Neuronal stem cell (in vitro differentiated cells): ENCODE results near the gene FEM1B.
A peak's percentile ranks its signal among the peaks of the same experiment; 100 is the strongest.

Experiments
- DNase-seq: peaks from one replicate; pipeline ENCODE4 v3.0.0-alpha.2; 2013; ENCODE audit warnings: low spot score
- H2AFZ ChIP-seq: one replicate; pipeline ENCODE4 v1.6.1; 2013; ENCODE audit warnings: mild to moderate bottlenecking, low read length, inconsistent platforms
- H2AK5ac ChIP-seq: 2 replicates; pipeline ENCODE4 v1.6.1; 2013; ENCODE audit warnings: low read depth, mild to moderate bottlenecking, inconsistent platforms, low read length, moderate library complexity, mixed read lengths
- H2BK120ac ChIP-seq: 2 replicates; pipeline ENCODE4 v1.6.1; 2013; ENCODE audit warnings: low read depth, mild to moderate bottlenecking, inconsistent platforms, low read length, moderate library complexity, mixed read lengths
- H2BK12ac ChIP-seq: one replicate; pipeline ENCODE4 v1.6.1; 2013; ENCODE audit warnings: low read length, inconsistent platforms
- H2BK15ac ChIP-seq: 2 replicates; pipeline ENCODE4 v1.6.1; 2013; ENCODE audit warnings: mild to moderate bottlenecking, low read length, inconsistent platforms, mixed read lengths
- H2BK5ac ChIP-seq: one replicate; pipeline ENCODE4 v1.6.1; 2013; ENCODE audit warnings: inconsistent platforms, mild to moderate bottlenecking, low read length, moderate library complexity
- H3K14ac ChIP-seq: one replicate; pipeline ENCODE4 v1.6.1; 2013; ENCODE audit warnings: low read length, inconsistent platforms
- H3K18ac ChIP-seq: 2 replicates; pipeline ENCODE4 v1.6.1; 2013; ENCODE audit warnings: low read length, inconsistent platforms
- H3K23ac ChIP-seq: 2 replicates; pipeline ENCODE4 v1.6.1; 2013; ENCODE audit warnings: low read depth, mild to moderate bottlenecking, mixed read lengths, low read length, inconsistent platforms; ENCODE audit not compliant: poor library complexity
- H3K27ac ChIP-seq: replicated peaks from 3 replicates; pipeline ENCODE4 v1.5.1; 2013; ENCODE audit warnings: low read length, inconsistent platforms
- H3K27me3 ChIP-seq, 3 experiments: 2 replicates each; pipeline ENCODE4 v1.6.1; 2013; ENCODE audit warnings: low read length in 3 of 3, mild to moderate bottlenecking in 2 of 3, inconsistent platforms in 1 of 3, low read depth in 1 of 3, mixed read lengths in 1 of 3, moderate library complexity in 1 of 3; ENCODE audit not compliant: control insufficient read depth in 3 of 3, insufficient read depth in 3 of 3
- H3K36me3 ChIP-seq, 2 donors: replicated peaks in 1 of 2; 2 replicates each; pipeline ENCODE4 v1.6.1; 2013; ENCODE audit warnings: low read length in 2 of 2; ENCODE audit not compliant: control insufficient read depth in 2 of 2, insufficient read depth in 2 of 2
- H3K4ac ChIP-seq: 2 replicates; pipeline ENCODE4 v1.6.1; 2013; ENCODE audit warnings: inconsistent platforms, mild to moderate bottlenecking, low read length, moderate library complexity
- H3K4me1 ChIP-seq, 2 donors: 1 replicate in 1 of 2; 2 replicates in 1 of 2; pipeline ENCODE4 v1.6.1; 2013; ENCODE audit warnings: low read length in 2 of 2, low read depth in 1 of 2; ENCODE audit not compliant: control insufficient read depth in 2 of 2, insufficient read depth in 1 of 2
- H3K4me2 ChIP-seq: one replicate; pipeline ENCODE4 v1.6.1; 2013; ENCODE audit warnings: mild to moderate bottlenecking, low read length, inconsistent platforms; ENCODE audit not compliant: insufficient read depth, poor library complexity, severe bottlenecking
- H3K4me3 ChIP-seq, 2 donors: 2 replicates each; pipeline ENCODE4 v1.5.1; 2013; ENCODE audit warnings: low read length in 2 of 2, mild to moderate bottlenecking in 2 of 2, inconsistent platforms in 1 of 2, moderate library complexity in 1 of 2
- H3K79me1 ChIP-seq: one replicate; pipeline ENCODE4 v1.6.1; 2013; ENCODE audit warnings: low read depth, mild to moderate bottlenecking, inconsistent platforms, low read length, moderate library complexity
- H3K9ac ChIP-seq: one replicate; pipeline ENCODE4 v1.6.1; 2013; ENCODE audit warnings: mild to moderate bottlenecking, low read depth, low read length, inconsistent platforms; ENCODE audit not compliant: poor library complexity
- H3K9me3 ChIP-seq, 2 donors: replicated peaks in 1 of 2; 2 replicates each; pipeline versions ENCODE3 to v1.6.1; 2013; ENCODE audit warnings: low read length in 2 of 2, mild to moderate bottlenecking in 2 of 2, inconsistent platforms in 1 of 2, low read depth in 1 of 2, mixed read lengths in 1 of 2, moderate library complexity in 1 of 2; ENCODE audit not compliant: control insufficient read depth in 2 of 2, insufficient read depth in 1 of 2
- H4K8ac ChIP-seq: one replicate; pipeline ENCODE4 v1.6.1; 2013; ENCODE audit warnings: low read depth, mild to moderate bottlenecking, inconsistent platforms, low read length, moderate library complexity
- H4K91ac ChIP-seq: one replicate; pipeline ENCODE4 v1.6.1; 2013; ENCODE audit warnings: low read length, low read depth, mild to moderate bottlenecking, inconsistent platforms; ENCODE audit not compliant: poor library complexity
- WGBS, 2 donors: extraction: QIAGEN DNeasy Blood & Tissue Kit; methylation state at CpG; one replicate each; pipeline ENCODE4 v1.1.7; 2013; ENCODE audit warnings: missing lambda C conversion rate in 2 of 2, mixed read lengths in 1 of 2; ENCODE audit not compliant: insufficient read length in 2 of 2, insufficient replicate concordance in 1 of 2; ENCODE audit errors: extremely low coverage in 2 of 2; 5-methylcytosine and 5-hydroxymethylcytosine counted together

FEM1B gene

GRCh38 chr15:68235022-68235421, 42.5 kb upstream of the FEM1B start:
- Histone ChIP-seq H3K23ac (no peak overlapping the region), H3K4me3 (no peak overlapping the region), H4K91ac (no peak overlapping the region), H3K4me2 (no peak overlapping the region), H2BK12ac (no peak overlapping the region), H3K79me1 (no peaks in the 10 kb centered on the region), H3K4me1 (peaks cover 5 to 6% of the 10 kb centered on the region in 2 donors), H2BK120ac (no peak overlapping the region), H3K27ac (no peak overlapping the region), H3K9ac (no peak overlapping the region), H2AK5ac (no peak overlapping the region), H4K8ac (no peak overlapping the region), H2AFZ (no peak overlapping the region), H3K9me3 (no peaks in the 10 kb centered on the region), H3K4ac (no peak overlapping the region), H2BK15ac (no peak overlapping the region), H2BK5ac (no peak overlapping the region), H3K14ac (no peak overlapping the region), H3K36me3 (no peaks in the 10 kb centered on the region), H3K27me3 (no peaks in the 10 kb centered on the region), H3K18ac (peak overlapping the region; percentile 59)
- DNase-seq: no peak
- WGBS, 2 donors: no CpG with 5 or more reads among the region's 4 CpGs

DNA sequence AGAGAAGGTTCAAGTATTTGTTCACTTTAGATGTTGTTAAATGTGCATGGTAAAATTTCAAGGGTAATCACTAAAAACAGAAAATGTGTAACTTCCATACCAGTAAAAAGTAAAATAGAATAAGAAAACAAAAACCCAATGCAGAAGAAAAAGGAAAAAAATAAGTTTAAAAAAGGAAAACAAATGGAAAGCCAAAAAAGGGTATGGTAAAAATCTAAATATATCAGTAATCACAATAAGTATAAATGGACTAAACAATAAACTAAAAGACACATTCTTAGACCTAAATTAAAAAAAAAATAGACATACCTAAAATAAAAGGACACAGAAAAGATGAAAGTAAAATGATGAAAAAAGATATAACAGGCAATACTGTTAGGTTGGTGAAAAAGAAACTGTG, 38.5 kb upstream of the FEM1B start:
- Histone ChIP-seq H3K36me3 (no peaks in the 10 kb centered on the region), H3K23ac (no peak overlapping the region), H4K8ac (no peak overlapping the region), H3K4me3 (no peak overlapping the region), H3K27ac (no peak overlapping the region), H2BK12ac (no peak overlapping the region), H2BK15ac (no peak overlapping the region), H3K79me1 (no peaks in the 10 kb centered on the region), H4K91ac (no peak overlapping the region), H3K9ac (no peak overlapping the region), H3K27me3 (no peaks in the 10 kb centered on the region), H3K14ac (no peak overlapping the region), H3K4ac (no peak overlapping the region), H2BK120ac (no peak overlapping the region), H2BK5ac (no peak overlapping the region), H3K9me3 (no peaks in the 10 kb centered on the region), H3K4me1 (no peaks in the 10 kb centered on the region), H2AFZ (no peak overlapping the region), H3K18ac (no peak overlapping the region), H2AK5ac (no peak overlapping the region), H3K4me2 (no peak overlapping the region)
- DNase-seq: no peak

- DNase-seq: no peak
- Histone ChIP-seq H2BK15ac (no peak overlapping the region), H2AK5ac (no peak overlapping the region), H3K18ac (no peak overlapping the region), H2AFZ (no peak overlapping the region), H3K9ac (no peak overlapping the region), H4K8ac (no peak overlapping the region), H3K9me3 (no peaks in the 10 kb centered on the region), H3K4me1 (no peaks in the 10 kb centered on the region), H2BK5ac (no peak overlapping the region), H3K36me3 (no peaks in the 10 kb centered on the region), H3K23ac (no peak overlapping the region), H2BK12ac (no peak overlapping the region), H3K79me1 (no peaks in the 10 kb centered on the region), H3K27me3 (peaks cover 0 to 2% (median 0%) of the 10 kb centered on the region in 3 experiments), H2BK120ac (no peak overlapping the region), H3K4me3 (no peak overlapping the region), H3K14ac (no peak overlapping the region), H3K4me2 (no peak overlapping the region), H4K91ac (no peak overlapping the region), H3K27ac (no peak overlapping the region), H3K4ac (no peak overlapping the region)
- WGBS, 2 donors: no CpG with 5 or more reads among the region's 5 CpGs
These were observed 36.2 kb upstream of the FEM1B start for GRCh38 chr15:68241088-68241935.

DNA sequence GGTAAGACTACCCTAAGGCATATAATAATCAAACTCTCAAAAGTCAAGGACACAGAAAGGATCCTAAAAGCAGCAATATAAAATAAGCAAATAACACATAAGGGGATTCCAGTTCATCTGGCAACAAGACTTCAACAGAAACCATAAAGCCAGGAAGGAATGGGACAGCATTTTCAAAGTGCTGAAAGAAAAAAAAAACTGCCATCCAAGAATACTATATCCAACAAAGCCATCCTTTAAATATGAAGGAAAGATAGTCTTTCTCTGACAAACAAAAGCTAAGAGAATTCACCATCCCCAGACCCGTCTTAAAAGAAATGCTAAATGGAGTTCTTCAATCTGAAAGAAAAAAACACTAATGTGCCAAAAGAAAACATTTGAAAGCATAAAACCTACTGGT, 33.3 kb upstream of the FEM1B start:
- H2BK15ac ChIP-seq: no peak overlapping the region
- no peak for DNase-seq
- H3K4me3 ChIP-seq: no peak overlapping the region
- H2AK5ac ChIP-seq: no peak overlapping the region
- H3K27me3 ChIP-seq: peaks cover 0 to 2% (median 0%) of the 10 kb centered on the region in 3 experiments
- no peaks in the 10 kb centered on the region for H3K79me1 ChIP-seq
- H3K27ac ChIP-seq: no peak overlapping the region
- H4K91ac ChIP-seq: no peak overlapping the region
- H2BK5ac ChIP-seq: no peak overlapping the region
- H3K36me3 ChIP-seq: no peaks in the 10 kb centered on the region
- H2BK120ac ChIP-seq: no peak overlapping the region
- no peak overlapping the region for H2BK12ac ChIP-seq
- no peak overlapping the region for H3K14ac ChIP-seq
- no CpG with 5 or more reads among the region's 1 CpG for WGBS, 2 donors
- H2AFZ ChIP-seq: no peak overlapping the region
- H3K4ac ChIP-seq: no peak overlapping the region
- H3K4me1 ChIP-seq: no peaks in the 10 kb centered on the region
- no peaks in the 10 kb centered on the region for H3K9me3 ChIP-seq
- H3K18ac ChIP-seq: no peak overlapping the region
- H4K8ac ChIP-seq: no peak overlapping the region
- no peak overlapping the region for H3K4me2 ChIP-seq
- no peak overlapping the region for H3K23ac ChIP-seq
- no peak overlapping the region for H3K9ac ChIP-seq
